Breast epithelium (tissue), 4 donors: ENCODE data around the gene ARHGAP26. TPM values are rescaled to one million over a fixed set of nuclear protein-coding genes. Genes with fewer than 3 reads are reported as not detected.

Source experiments
- DNase-seq, 2 donors: peaks; one replicate each; pipeline ENCODE4 v3.0.0-alpha.2; 2019; ENCODE audit warnings: low spot score in 2 of 2
- H3K27ac ChIP-seq, 2 donors: fragments of 200-600 bp; sonication (generic) in 1 of 2; one replicate each; pipeline ENCODE4 v1.5.1; 2016 to 2019; ENCODE audit warnings: mild to moderate bottlenecking in 1 of 2
- H3K27me3 ChIP-seq, 2 donors: fragments of 200-600 bp; sonication (generic) in 1 of 2; one replicate each; pipeline versions ENCODE4 v1.5.1 to v1.6.0; 2017 to 2019; ENCODE audit warnings: control low read depth in 1 of 2, mild to moderate bottlenecking in 1 of 2
- H3K36me3 ChIP-seq: fragments of 200-600 bp; one replicate; pipeline ENCODE4 v1.5.1; 2019
- H3K4me1 ChIP-seq, 2 donors: fragments of 200-600 bp; sonication (generic); one replicate each; pipeline ENCODE4 v1.5.1; 2016 to 2019; ENCODE audit warnings: control low read depth in 1 of 2
- H3K4me3 ChIP-seq, 3 donors: fragments of 200-600 bp; sonication (generic); 1 replicate in 2 of 3; 2 replicates in 1 of 3; pipeline ENCODE4 v1.5.1; 2016 to 2019; ENCODE audit warnings: mild to moderate bottlenecking in 3 of 3, moderate library complexity in 2 of 3
- H3K9me3 ChIP-seq, 2 donors: fragments of 200-600 bp; sonication (generic) in 1 of 2; one replicate each; pipeline ENCODE4 v1.5.1; 2016 to 2019; ENCODE audit warnings: control low read depth in 1 of 2
- CTCF ChIP-seq, 3 donors: fragments of 450-650 bp; IDR thresholded peaks; one replicate each; pipeline ENCODE4 v1.5.1; 2016 to 2017; ENCODE audit warnings: antibody characterized with exemption in 3 of 3, mild to moderate bottlenecking in 3 of 3, moderate library complexity in 3 of 3
- POLR2A ChIP-seq: fragments of 450-650 bp; IDR thresholded peaks from one replicate; pipeline ENCODE4 v1.6.1; 2016; ENCODE audit warnings: antibody characterized with exemption, mild to moderate bottlenecking, moderate library complexity
- POLR2AphosphoS5 ChIP-seq, 3 donors: sonication (generic); formaldehyde crosslinking; IDR thresholded peaks; one replicate each; pipeline ENCODE4 v1.6.1; 2017; ENCODE audit warnings: antibody characterized with exemption in 3 of 3
- intact Hi-C: fragments of 100-400 bp; cut with DNase I; formaldehyde crosslinking; loops from one replicate; pipeline ENCODE4 v1.15.1; 2023; ENCODE audit warnings: low total_unique reads
- total RNA-seq, 3 donors: library from RNA; depleted of rRNA; stranded (reverse); fragments of >200 nt; gene quantifications; one replicate each; pipeline ENCODE4 v1.1.0, GENCODE V29; 2016

Gene ARHGAP26
- total RNA-seq, 3 donors from 2014 or later = 33.1 to 89.0 (median 56.4) TPM

DNA sequence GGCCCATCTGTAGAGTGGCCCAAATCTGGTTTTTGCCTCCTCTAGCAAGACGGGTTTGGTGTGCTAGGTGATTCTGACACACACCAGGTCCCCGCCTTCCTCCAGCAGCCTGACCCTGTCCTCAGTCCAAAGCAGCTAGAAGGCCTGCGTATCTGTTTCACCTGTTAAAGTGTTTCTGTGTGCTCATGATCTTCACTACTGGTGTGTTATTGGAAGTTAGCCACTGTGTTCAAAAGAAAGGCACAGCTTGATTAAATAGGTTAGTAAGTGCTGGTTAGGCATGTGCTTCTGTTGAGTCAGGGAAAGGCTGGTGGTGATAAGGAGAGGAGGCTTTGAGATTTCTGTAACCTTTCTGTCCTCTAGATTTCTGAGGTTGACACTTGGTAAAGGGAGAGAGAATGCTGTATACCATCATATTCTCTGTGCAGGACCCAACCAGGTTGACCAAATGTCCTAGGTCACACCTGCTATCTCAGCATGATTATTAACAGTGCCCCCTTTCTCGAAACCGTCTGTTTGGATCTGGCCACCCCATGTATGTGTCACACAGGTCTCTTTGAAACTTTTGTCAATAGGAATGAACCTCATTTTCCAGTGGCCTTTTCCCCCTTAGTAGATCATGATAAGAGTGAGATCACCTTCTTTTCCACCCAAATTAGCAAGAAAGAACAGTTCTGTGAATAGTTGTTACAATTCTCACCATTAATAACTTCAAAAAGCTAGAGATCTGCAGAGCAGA is 58.8 kb downstream of the ARHGAP26 start:
- H3K27ac ChIP-seq = no peak overlapping the region
- no peak for TF ChIP-seq POLR2A
- TF ChIP-seq POLR2AphosphoS5 (IDR thresholded peaks at IDR 0.05) = no peak
- no peak for TF ChIP-seq CTCF (IDR thresholded peaks at IDR 0.05)
- H3K4me3 ChIP-seq = no peak overlapping the region
- DNase-seq = no peak
- intact Hi-C loops = no loop called here
- no peaks in the 10 kb centered on the region for H3K9me3 ChIP-seq
- peaks cover 5 to 19% of the 10 kb centered on the region in 2 donors for H3K4me1 ChIP-seq
- no peaks in the 10 kb centered on the region for H3K36me3 ChIP-seq
- H3K27me3 ChIP-seq = no peaks in the 10 kb centered on the region

GRCh38 chr5:142829801-142830220 is 59.6 kb downstream of the ARHGAP26 start:
- Histone ChIP-seq H3K9me3 (no peaks in the 10 kb centered on the region), H3K27ac (peak overlapping the region in 1 of 2 donors; percentile 44), H3K27me3 (no peaks in the 10 kb centered on the region), H3K36me3 (no peaks in the 10 kb centered on the region), H3K4me3 (no peak overlapping the region), H3K4me1 (peaks cover 5 to 19% of the 10 kb centered on the region in 2 donors)
- intact Hi-C loops = no loop called here
- no peak for TF ChIP-seq CTCF (IDR thresholded peaks at IDR 0.05)
- TF ChIP-seq POLR2A = no peak
- TF ChIP-seq POLR2AphosphoS5 (IDR thresholded peaks at IDR 0.05) = no peak
- no peak for DNase-seq

DNA sequence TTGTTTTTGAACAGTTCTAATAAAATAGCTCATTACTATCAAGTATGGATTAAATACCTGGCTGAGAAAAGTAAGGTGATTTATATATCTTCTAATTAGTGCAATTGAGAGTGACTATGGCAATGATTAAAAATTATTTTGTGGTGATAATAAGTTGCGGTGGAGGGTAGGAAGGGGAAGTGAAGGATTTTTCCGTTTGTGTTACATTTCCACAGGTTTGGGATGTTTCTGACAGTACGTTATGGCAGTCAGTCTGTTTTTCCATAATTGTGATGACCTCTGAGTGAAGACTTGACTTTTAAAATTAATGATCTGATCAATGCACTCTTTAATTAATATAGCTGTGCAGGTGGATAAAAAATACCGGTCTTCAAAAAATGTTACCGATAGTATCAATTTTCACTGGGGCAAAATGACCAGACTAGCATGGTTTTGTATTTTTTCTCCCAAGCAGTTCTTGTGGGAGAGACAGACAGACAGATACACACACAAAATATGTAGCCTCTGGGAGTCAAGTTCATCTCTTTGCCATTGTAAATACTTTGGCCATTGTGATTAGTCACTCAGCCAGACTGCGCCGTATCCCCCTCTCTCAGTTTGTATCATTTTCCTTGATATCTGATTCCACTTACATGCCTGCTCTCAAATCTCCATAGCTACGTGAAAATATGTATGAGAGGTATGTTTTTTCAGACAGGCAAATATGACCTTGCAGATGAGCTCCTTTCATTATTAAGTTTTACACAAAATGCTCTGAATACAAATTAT is 60.2 kb downstream of the ARHGAP26 start:
- TF ChIP-seq CTCF (IDR thresholded peaks at IDR 0.05) = no peak
- no peak for TF ChIP-seq POLR2AphosphoS5 (IDR thresholded peaks at IDR 0.05)
- TF ChIP-seq POLR2A = no peak
- peaks cover 5 to 13% of the 10 kb centered on the region in 2 donors for H3K4me1 ChIP-seq
- H3K4me3 ChIP-seq = no peak overlapping the region
- no peak for DNase-seq
- H3K27ac ChIP-seq = no peak overlapping the region
- H3K9me3 ChIP-seq = no peaks in the 10 kb centered on the region
- H3K36me3 ChIP-seq = no peaks in the 10 kb centered on the region
- intact Hi-C loops = no loop called here
- no peaks in the 10 kb centered on the region for H3K27me3 ChIP-seq

GRCh38 chr5:142831009-142831383 is 60.8 kb downstream of the ARHGAP26 start:
- Histone ChIP-seq H3K27me3 (no peaks in the 10 kb centered on the region), H3K4me1 (peaks cover 5 to 7% of the 10 kb centered on the region in 2 donors), H3K9me3 (no peaks in the 10 kb centered on the region), H3K27ac (no peak overlapping the region), H3K4me3 (no peak overlapping the region), H3K36me3 (no peaks in the 10 kb centered on the region)
- TF ChIP-seq POLR2A = no peak
- no peak for TF ChIP-seq CTCF (IDR thresholded peaks at IDR 0.05)
- no peak for TF ChIP-seq POLR2AphosphoS5 (IDR thresholded peaks at IDR 0.05)
- intact Hi-C loops = no loop called here
- no peak for DNase-seq

GRCh38 chr5:142832263-142832662 is 62.1 kb downstream of the ARHGAP26 start:
- TF ChIP-seq CTCF (IDR thresholded peaks at IDR 0.05) (no peak), POLR2AphosphoS5 (IDR thresholded peaks at IDR 0.05) (no peak), POLR2A (no peak)
- Histone ChIP-seq H3K36me3 (no peaks in the 10 kb centered on the region), H3K27me3 (no peaks in the 10 kb centered on the region), H3K27ac (no peak overlapping the region), H3K9me3 (no peaks in the 10 kb centered on the region), H3K4me1 (peaks cover 3% of the 10 kb centered on the region in 2 donors), H3K4me3 (no peak overlapping the region)
- no peak for DNase-seq
- intact Hi-C loops = no loop called here
